ENCODE data around the gene CPA3.

DNA sequence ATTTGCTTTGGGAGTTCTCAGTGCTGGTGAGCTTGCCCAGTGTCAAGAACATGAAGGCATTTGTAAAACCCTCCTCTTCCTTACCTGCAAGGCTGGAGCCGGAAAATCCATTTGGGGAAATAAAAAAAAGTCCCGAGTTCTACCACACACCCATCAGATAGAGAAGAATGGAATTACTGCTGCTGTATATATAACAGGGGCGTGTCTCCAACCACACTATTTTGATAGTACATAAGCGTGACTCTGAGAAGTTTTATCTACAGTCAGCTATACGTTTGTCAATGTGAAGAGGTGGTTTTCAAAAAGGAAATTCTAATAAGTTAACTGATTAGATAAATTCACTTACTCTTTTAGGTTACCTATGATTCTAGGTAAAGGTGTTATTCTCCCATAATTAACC lies 1.3 kb upstream of the CPA3 start:
- TF ChIP-seq, protein P1, sequence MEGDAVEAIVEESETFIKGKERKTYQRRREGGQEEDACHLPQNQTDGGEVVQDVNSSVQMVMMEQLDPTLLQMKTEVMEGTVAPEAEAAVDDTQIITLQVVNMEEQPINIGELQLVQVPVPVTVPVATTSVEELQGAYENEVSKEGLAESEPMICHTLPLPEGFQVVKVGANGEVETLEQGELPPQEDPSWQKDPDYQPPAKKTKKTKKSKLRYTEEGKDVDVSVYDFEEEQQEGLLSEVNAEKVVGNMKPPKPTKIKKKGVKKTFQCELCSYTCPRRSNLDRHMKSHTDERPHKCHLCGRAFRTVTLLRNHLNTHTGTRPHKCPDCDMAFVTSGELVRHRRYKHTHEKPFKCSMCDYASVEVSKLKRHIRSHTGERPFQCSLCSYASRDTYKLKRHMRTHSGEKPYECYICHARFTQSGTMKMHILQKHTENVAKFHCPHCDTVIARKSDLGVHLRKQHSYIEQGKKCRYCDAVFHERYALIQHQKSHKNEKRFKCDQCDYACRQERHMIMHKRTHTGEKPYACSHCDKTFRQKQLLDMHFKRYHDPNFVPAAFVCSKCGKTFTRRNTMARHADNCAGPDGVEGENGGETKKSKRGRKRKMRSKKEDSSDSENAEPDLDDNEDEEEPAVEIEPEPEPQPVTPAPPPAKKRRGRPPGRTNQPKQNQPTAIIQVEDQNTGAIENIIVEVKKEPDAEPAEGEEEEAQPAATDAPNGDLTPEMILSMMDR (IDR thresholded peaks at IDR 0.05) = no peak
- TF ChIP-seq POLR2A (IDR thresholded peaks at IDR 0.05) (no peak), EP300 (IDR thresholded peaks at IDR 0.05) (no peak)

Measured in tibial nerve (tissue), 4 donors.